ENCODE results near the gene SNCB. TPM values are rescaled to one million over a fixed set of nuclear protein-coding genes. Genes with fewer than 3 reads are reported as not detected.
A peak's percentile ranks its signal among the peaks of the same experiment; 100 is the strongest.

SNCB gene
- total and polyA plus RNA-seq, 2 of the 4 experiments (the other 2 are of a cell fraction) = 0.41 TPM; not detected in 1

DNA sequence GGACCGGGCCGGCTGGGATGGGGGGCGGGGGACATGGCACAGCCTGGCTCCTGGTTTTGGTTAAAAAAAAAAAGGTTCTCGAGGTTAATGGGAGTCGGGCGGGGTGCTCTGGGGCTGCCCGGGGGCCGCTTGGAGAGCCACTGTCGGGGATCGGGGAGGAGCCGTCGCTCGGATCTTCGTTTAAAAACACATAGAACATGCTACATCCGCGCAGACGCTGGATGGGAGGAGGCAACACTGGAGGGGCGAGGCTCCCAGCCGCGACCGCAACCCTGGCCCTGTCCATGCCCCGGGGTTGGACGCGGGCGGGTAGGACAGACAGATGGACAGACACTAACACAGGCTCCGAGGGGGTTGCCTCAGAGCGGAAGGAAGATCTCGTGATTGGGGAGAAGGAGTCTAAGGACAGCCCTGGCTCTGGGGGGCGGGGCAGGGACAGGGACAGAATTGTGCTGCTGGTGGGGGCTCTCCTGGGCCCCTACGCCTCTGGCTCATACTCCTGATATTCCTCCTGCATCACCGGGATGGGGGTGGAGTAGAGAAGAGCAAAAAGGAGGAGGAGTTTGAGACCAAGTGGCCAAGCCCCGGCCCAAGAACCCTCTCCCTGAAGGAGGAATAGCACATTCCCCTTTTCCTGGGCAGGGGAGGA is 9.9 kb downstream of the SNCB start:
- no peaks in the 10 kb centered on the region for H3K9me3 ChIP-seq (ENCODE audit: control insufficient read depth, insufficient read depth, low read length)
- DNase-seq = no peak
- no peak overlapping the region for H3K14ac ChIP-seq (replicated peaks; ENCODE audit: low read depth, low read length)
- no peak overlapping the region for H4K91ac ChIP-seq (ENCODE audit: insufficient read depth, low read depth, low read length)
- dilution Hi-C loops (cut with HindIII; ENCODE audit: low sequenced_read_pairs, unreplicated experiment) = no loop called here
- peaks cover 17% of the 10 kb centered on the region for H3K4me1 ChIP-seq (ENCODE audit: control insufficient read depth, insufficient read depth, low read length)
- H4K5ac ChIP-seq (ENCODE audit: low read depth, low read length) = no peak overlapping the region
- no peak overlapping the region for H2BK20ac ChIP-seq (ENCODE audit: low read depth, low read length)
- H3K18ac ChIP-seq (ENCODE audit: low read depth, low read length) = no peak overlapping the region
- no peaks in the 10 kb centered on the region for H3K36me3 ChIP-seq (ENCODE audit: control insufficient read depth, insufficient read depth, low read length)
- no peak overlapping the region for H2BK5ac ChIP-seq (ENCODE audit: low read depth, low read length, poor library complexity, severe bottlenecking)
- H2AFZ ChIP-seq (replicated peaks; ENCODE audit: low read length, poor library complexity) = peak overlapping the region; percentile 90
- peaks cover 2% of the 10 kb centered on the region; the same call in 1 of the 2 replicates for H3K9me1 ChIP-seq (ENCODE audit: insufficient read depth, low read length)
- no peak overlapping the region for H2AK5ac ChIP-seq (ENCODE audit: low read depth, low read length)
- no peak overlapping the region for H3K56ac ChIP-seq (ENCODE audit: extremely low read depth, insufficient read depth, low read length)
- no peak overlapping the region for H4K8ac ChIP-seq (ENCODE audit: low read depth in 2 of 2, low read length in 2 of 2)
- H3K9ac ChIP-seq (ENCODE audit: low read depth, low read length) = no peak overlapping the region
- POLR2A ChIA-PET (ENCODE audit: unreplicated experiment) = no interaction called here
- in situ Hi-C loops (cut with MboI; ENCODE audit: low sequenced_read_pairs) = loop anchor here (10.0 kb wide), 1 partner anchor 46 kb away; no protein-coding TSS in a partner anchor
- H4K20me1 ChIP-seq (ENCODE audit: insufficient read depth, low read length) = no peaks in the 10 kb centered on the region
- intact Hi-C loops (cut with micrococcal nuclease) = no loop called here
- ATAC-seq (ENCODE audit: low read depth) = peak; percentile 24
- 0% methylated on average over 5 of the region's 32 CpGs; no CpG with 5 or more reads in 1 of the 2 experiments for WGBS, 2 experiments (ENCODE audit: extremely low coverage in 2 of 2, insufficient read length in 1 of 2)
- no peak overlapping the region for H3K27ac ChIP-seq (ENCODE audit: insufficient read depth, low read length)
- BruUV-seq (replicated peaks) = no TSS peak
- H3K4me2 ChIP-seq (ENCODE audit: low read depth, low read length) = peak overlapping the region; percentile 70
- H3K4me3 ChIP-seq (ENCODE audit: insufficient read depth, low read depth, low read length) = peak overlapping the region; percentile 7
- no peak overlapping the region for H3K23ac ChIP-seq (ENCODE audit: low read depth, low read length)
- H2AK9ac ChIP-seq (replicated peaks; ENCODE audit: low read depth, low read length, poor library complexity) = no peak overlapping the region
- no peak overlapping the region for H2BK15ac ChIP-seq (ENCODE audit: low read depth, low read length)
- H3K4ac ChIP-seq (ENCODE audit: low read depth, low read length) = no peak overlapping the region
- TF ChIP-seq NFE2L2 (IDR thresholded peaks at IDR 0.05; ENCODE audit: low read depth, low read length) = no peak
- TF ChIP-seq, protein P1, sequence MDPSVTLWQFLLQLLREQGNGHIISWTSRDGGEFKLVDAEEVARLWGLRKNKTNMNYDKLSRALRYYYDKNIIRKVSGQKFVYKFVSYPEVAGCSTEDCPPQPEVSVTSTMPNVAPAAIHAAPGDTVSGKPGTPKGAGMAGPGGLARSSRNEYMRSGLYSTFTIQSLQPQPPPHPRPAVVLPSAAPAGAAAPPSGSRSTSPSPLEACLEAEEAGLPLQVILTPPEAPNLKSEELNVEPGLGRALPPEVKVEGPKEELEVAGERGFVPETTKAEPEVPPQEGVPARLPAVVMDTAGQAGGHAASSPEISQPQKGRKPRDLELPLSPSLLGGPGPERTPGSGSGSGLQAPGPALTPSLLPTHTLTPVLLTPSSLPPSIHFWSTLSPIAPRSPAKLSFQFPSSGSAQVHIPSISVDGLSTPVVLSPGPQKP (IDR thresholded peaks at IDR 0.05; ENCODE audit: borderline replicate concordance, low read depth, low read length) = no peak
- TF ChIP-seq BHLHE40 (IDR thresholded peaks at IDR 0.05; ENCODE audit: low read depth, low read length) = no peak; the same call in 1 of the 2 replicates
- no peak for TF ChIP-seq CEBPB (IDR thresholded peaks at IDR 0.05; ENCODE audit: low read depth, low read length)
- TF ChIP-seq RCOR1 (IDR thresholded peaks at IDR 0.05; ENCODE audit: insufficient replicate concordance, low read length) = no peak
- no peak for TF ChIP-seq RFX5 (IDR thresholded peaks at IDR 0.05; ENCODE audit: low read depth, low read length)
- TF ChIP-seq MAFK (IDR thresholded peaks at IDR 0.05; ENCODE audit: low read depth, low read length) = no peak
- no peak for TF ChIP-seq POLR2A (IDR thresholded peaks at IDR 0.05; ENCODE audit: low read depth, low read length)
- no peak for TF ChIP-seq MAZ (IDR thresholded peaks at IDR 0.05; ENCODE audit: borderline replicate concordance, low read depth, low read length)
- no peak for TF ChIP-seq RAD21 (IDR thresholded peaks at IDR 0.05; ENCODE audit: low read length)
- no peak for TF ChIP-seq CHD1 (IDR thresholded peaks at IDR 0.05; ENCODE audit: low read depth, low read length)
- TF ChIP-seq, protein P2, sequence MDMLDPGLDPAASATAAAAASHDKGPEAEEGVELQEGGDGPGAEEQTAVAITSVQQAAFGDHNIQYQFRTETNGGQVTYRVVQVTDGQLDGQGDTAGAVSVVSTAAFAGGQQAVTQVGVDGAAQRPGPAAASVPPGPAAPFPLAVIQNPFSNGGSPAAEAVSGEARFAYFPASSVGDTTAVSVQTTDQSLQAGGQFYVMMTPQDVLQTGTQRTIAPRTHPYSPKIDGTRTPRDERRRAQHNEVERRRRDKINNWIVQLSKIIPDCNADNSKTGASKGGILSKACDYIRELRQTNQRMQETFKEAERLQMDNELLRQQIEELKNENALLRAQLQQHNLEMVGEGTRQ (IDR thresholded peaks at IDR 0.05; ENCODE audit: low read depth, low read length) = no peak
- no peak for TF ChIP-seq SMC3 (IDR thresholded peaks at IDR 0.05; ENCODE audit: low read depth, low read length)
- TF ChIP-seq, protein P3, sequence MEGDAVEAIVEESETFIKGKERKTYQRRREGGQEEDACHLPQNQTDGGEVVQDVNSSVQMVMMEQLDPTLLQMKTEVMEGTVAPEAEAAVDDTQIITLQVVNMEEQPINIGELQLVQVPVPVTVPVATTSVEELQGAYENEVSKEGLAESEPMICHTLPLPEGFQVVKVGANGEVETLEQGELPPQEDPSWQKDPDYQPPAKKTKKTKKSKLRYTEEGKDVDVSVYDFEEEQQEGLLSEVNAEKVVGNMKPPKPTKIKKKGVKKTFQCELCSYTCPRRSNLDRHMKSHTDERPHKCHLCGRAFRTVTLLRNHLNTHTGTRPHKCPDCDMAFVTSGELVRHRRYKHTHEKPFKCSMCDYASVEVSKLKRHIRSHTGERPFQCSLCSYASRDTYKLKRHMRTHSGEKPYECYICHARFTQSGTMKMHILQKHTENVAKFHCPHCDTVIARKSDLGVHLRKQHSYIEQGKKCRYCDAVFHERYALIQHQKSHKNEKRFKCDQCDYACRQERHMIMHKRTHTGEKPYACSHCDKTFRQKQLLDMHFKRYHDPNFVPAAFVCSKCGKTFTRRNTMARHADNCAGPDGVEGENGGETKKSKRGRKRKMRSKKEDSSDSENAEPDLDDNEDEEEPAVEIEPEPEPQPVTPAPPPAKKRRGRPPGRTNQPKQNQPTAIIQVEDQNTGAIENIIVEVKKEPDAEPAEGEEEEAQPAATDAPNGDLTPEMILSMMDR (conservative IDR thresholded peaks at IDR 0.05; ENCODE audit: low read depth, low read length) = no peak
- no peak for TF ChIP-seq FOS (IDR thresholded peaks at IDR 0.05; ENCODE audit: low read depth, low read length)
- TF ChIP-seq MXI1 (IDR thresholded peaks at IDR 0.05; ENCODE audit: borderline replicate concordance, low read depth, low read length) = no peak
- CTCF ChIA-PET = interaction anchor here (1.4 kb wide), 1 partner anchor 47 kb away, joined by 7 read pairs; no protein-coding TSS in a partner anchor
- H2BK120ac ChIP-seq (ENCODE audit: low read depth, low read length) = 0 out of 2 replicates have a peak overlapping the region, but pooled peaks have one; percentile 8
- peaks cover 40% of the 10 kb centered on the region for H3K27me3 ChIP-seq (ENCODE audit: control insufficient read depth, insufficient read depth, low read length)
- no peaks in the 10 kb centered on the region for H3K79me1 ChIP-seq (ENCODE audit: low read depth in 1 of 2, low read length in 2 of 2)

Measured in IMR-90 (cell line).